Testis (tissue), 3 donors: ENCODE results near the gene HOXD13. TPM values are rescaled to one million over a fixed set of nuclear protein-coding genes. Genes with fewer than 3 reads are reported as not detected.

ENCODE experiments used
- DNase-seq: peaks from one replicate; pipeline ENCODE4 v3.0.0-alpha.2; 2019
- H3K27ac ChIP-seq, 2 donors: fragments of 200-600 bp; sonication (generic); one replicate each; pipeline ENCODE4 v1.5.1; 2019
- H3K27me3 ChIP-seq: fragments of 200-600 bp; sonication (generic); one replicate; pipeline ENCODE4 v1.5.1; 2019
- H3K36me3 ChIP-seq: fragments of 200-600 bp; sonication (generic); one replicate; pipeline ENCODE4 v1.5.1; 2017; ENCODE audit warnings: low read depth; ENCODE audit errors: missing control alignments
- H3K4me1 ChIP-seq: fragments of 200-600 bp; sonication (generic); one replicate; pipeline ENCODE4 v1.5.1; 2019
- H3K4me3 ChIP-seq, 2 donors: fragments of 200-600 bp; sonication (generic); one replicate each; pipeline ENCODE4 v1.5.1; 2017 to 2019
- H3K9me3 ChIP-seq: fragments of 200-600 bp; sonication (generic); one replicate; pipeline ENCODE4 v1.5.1; 2017
- POLR2A ChIP-seq: fragments of 450-650 bp; IDR thresholded peaks from one replicate; pipeline ENCODE4 v1.6.1; 2017; ENCODE audit warnings: antibody characterized with exemption, mild to moderate bottlenecking, moderate library complexity
- WGBS, 2 donors: methylation state at CpG; one replicate each; pipeline ENCODE4 v1.1.5; 2018; 5-methylcytosine and 5-hydroxymethylcytosine counted together
- intact Hi-C: fragments of 100-400 bp; cut with DNase I; formaldehyde crosslinking; loops from one replicate; pipeline ENCODE4 v1.15.1; 2023; ENCODE audit warnings: low total_unique reads
- polyA plus RNA-seq: library from polyadenylated mRNA; stranded (reverse); fragments of 350-450 nt; fragmentation: Illumina TruSeq; extraction: RNeasy Lipid Tissue Mini Kit (QIAGEN cat#74804); gene quantifications from one replicate; pipeline ENCODE4 v1.2.3, GENCODE V29; 2014; ENCODE audit warnings: low read depth, low replicate concordance; ENCODE audit not compliant: insufficient read depth
- total RNA-seq, 2 donors: library from RNA; depleted of rRNA; stranded (reverse); fragments of >200 nt; gene quantifications; one replicate each; pipeline ENCODE4 v1.2.3, GENCODE V29; 2016
- TF ChIP-seq, protein P1 (sequence below), 3 experiments: fragments of 450-650 bp in 2 of 3; fragments of 200-600 bp in 1 of 3; sonication (generic) in 1 of 3; IDR thresholded peaks; one replicate each; pipeline ENCODE4 v1.5.1; 2016 to 2019; ENCODE audit warnings: antibody characterized with exemption in 3 of 3, mild to moderate bottlenecking in 2 of 3, moderate library complexity in 1 of 3

Gene HOXD13
- total and polyA plus RNA-seq, 3 donors from 2014 or later, result 0.31 to 0.36 TPM; not detected in 1

DNA sequence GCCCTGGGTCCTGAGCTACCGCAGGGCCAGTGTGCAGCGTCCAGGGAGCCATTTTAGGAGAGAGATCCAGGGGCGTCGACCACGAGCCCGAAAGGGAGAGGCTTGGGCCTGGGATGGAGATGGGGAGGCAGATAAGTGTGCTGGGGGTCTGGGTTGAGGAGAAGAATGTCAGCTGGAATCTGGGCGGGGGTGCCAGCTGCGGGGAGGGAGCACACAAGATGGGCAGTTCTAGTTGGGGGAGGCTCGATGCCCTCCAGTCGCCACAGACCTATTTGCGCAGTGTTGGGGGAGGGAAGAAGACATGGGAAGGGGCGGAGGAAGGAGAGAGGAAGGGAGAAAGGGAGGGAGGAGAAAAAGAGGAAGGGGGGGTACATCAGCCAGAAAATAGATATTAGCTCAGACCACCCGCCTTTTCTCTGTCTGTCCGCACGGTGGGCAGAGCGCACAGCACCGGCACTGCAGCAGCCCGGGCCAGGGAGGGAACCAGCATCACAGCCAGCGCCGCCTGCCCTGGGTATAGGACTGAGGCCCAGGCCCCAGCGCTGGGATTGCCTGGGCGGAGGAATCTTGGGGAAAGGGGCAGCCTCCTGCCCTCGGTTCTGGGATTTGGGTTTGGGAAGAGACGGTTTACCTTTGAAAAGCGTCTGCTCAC lies 12.7 kb downstream of the HOXD13 start:
- WGBS, 2 donors, result 30 to 32% methylated on average over 22 to 25 of the region's 25 CpGs
- intact Hi-C loops, result no loop called here
- no peak overlapping the region for H3K27ac ChIP-seq

DNA sequence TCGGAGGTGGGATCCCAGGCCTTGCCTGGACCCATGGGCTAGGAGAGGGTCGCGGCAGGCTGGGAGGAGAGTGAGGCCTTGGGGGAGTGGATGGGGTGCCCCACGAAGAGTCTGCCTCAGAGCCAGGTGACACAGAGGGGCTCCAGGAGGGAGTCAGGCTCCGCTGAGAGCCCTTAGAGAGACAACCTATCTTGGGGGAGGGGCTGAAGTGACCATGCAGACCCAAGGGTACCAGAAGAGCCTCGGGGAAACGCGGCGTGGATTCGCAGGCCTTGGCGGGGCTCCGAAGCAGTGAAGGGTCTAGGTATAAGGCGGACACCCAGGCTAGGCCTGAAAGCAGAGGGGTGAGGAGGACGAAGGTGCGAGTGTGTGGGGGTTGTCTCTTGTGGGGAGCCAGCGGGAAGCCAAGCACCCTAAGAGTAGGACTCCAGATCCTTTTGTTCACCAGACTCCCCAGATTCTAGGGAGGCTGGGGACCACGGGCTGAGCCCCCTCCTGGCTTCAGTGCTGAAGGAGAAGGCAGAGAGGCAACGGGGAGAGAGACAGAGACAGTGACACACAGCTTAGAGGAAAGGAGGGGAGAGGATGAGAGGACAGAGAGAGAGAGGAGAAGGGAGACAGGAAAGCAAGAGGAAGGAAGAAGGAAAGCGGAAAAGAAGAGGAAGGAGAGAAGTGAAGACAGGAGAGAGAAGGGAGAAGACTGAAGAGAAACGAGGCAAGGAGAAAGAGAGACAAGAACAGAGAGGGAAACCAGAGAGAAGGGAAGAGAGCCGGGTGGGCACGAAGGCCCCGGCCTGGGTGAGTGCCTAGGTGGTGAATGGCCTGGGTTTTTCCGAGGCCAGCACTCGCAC lies 13.4 kb downstream of the HOXD13 start:
- no peaks in the 10 kb centered on the region for H3K27me3 ChIP-seq
- H3K4me3 ChIP-seq, result no peak overlapping the region
- peaks cover 6% of the 10 kb centered on the region for H3K4me1 ChIP-seq

More for the DNA sequence above, 12.7 kb downstream of the HOXD13 start:
- peaks cover 6% of the 10 kb centered on the region for H3K4me1 ChIP-seq
- H3K4me3 ChIP-seq, result no peak overlapping the region
- H3K9me3 ChIP-seq, result no peaks in the 10 kb centered on the region
- TF ChIP-seq, protein P1, sequence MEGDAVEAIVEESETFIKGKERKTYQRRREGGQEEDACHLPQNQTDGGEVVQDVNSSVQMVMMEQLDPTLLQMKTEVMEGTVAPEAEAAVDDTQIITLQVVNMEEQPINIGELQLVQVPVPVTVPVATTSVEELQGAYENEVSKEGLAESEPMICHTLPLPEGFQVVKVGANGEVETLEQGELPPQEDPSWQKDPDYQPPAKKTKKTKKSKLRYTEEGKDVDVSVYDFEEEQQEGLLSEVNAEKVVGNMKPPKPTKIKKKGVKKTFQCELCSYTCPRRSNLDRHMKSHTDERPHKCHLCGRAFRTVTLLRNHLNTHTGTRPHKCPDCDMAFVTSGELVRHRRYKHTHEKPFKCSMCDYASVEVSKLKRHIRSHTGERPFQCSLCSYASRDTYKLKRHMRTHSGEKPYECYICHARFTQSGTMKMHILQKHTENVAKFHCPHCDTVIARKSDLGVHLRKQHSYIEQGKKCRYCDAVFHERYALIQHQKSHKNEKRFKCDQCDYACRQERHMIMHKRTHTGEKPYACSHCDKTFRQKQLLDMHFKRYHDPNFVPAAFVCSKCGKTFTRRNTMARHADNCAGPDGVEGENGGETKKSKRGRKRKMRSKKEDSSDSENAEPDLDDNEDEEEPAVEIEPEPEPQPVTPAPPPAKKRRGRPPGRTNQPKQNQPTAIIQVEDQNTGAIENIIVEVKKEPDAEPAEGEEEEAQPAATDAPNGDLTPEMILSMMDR (IDR thresholded peaks at IDR 0.05), result no peak
- TF ChIP-seq POLR2A, result no peak
- H3K27me3 ChIP-seq, result no peaks in the 10 kb centered on the region
- DNase-seq, result no peak
- no peaks in the 10 kb centered on the region for H3K36me3 ChIP-seq

DNA sequence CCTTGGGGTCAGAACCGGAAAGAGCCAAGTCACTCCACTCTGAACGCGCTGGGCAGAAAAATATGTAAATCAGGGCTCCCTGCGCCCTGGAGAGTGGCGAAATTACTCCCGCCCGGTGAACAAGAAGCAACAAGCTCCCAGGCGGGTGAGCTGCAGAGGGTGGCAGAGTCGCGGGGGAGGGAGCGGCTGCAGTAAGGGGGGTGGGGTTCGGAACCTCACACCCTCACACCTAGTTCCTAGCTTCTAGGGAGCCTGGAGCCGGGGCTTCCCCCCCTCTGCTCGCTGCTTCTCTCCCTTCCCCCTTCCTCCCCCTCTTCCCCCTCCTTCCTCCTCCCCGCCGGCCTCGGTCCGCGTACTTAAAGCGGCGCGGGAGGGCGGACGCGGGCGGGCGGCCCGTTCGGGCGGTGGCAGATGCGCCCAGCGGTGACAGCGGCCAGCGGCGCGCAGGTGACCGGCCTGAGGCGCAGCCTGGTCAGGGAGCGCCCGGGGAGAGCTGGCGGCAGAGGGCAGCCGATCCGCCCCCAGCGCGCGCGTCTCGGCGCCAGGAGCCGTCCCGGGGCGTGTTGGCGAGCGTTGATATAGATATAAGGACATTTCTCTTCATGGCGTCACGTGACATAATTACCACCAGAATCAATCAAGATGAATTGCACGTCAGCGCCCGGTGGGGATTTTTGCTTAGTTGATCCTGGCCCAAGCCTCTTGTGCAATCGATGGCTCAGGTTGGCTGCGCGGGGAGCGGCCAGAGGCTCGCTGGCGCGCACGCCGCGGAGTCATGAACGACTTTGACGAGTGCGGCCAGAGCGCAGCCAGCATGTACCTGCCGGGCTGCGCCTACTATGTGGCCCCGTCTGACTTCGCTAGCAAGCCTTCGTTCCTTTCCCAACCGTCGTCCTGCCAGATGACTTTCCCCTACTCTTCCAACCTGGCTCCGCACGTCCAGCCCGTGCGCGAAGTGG lies 14.3 kb downstream of the HOXD13 start, which contains the start of gene HOXD11:
Gene HOXD11, plus strand, starts transcription at position 700 of the 959 bp plus-strand sequence. Its CDS starts 76 bp downstream, at position 776.
- intact Hi-C loops, result no loop called here
- H3K27me3 ChIP-seq, result no peaks in the 10 kb centered on the region
- peak within 1 kb of the TSS; percentile 19 to 23 for H3K4me3 ChIP-seq
- no peaks in the 10 kb centered on the region for H3K36me3 ChIP-seq
- no peak within 1 kb of the TSS for H3K27ac ChIP-seq
- 6% methylated on average over 52 to 79 of the region's 85 CpGs for WGBS, 2 donors
- H3K4me1 ChIP-seq, result peaks cover 6% of the 10 kb centered on the region
- no peak for DNase-seq
- no peak for TF ChIP-seq POLR2A
- TF ChIP-seq, protein P1 (IDR thresholded peaks at IDR 0.05), result no peak
- H3K9me3 ChIP-seq, result no peaks in the 10 kb centered on the region

More for the DNA sequence above, 13.4 kb downstream of the HOXD13 start:
- 30 to 32% methylated on average over 24 to 25 of the region's 25 CpGs for WGBS, 2 donors
- TF ChIP-seq, protein P1 (IDR thresholded peaks at IDR 0.05), result no peak
- no peak for TF ChIP-seq POLR2A
- intact Hi-C loops, result no loop called here
- no peaks in the 10 kb centered on the region for H3K36me3 ChIP-seq
- no peak overlapping the region for H3K27ac ChIP-seq
- H3K9me3 ChIP-seq, result no peaks in the 10 kb centered on the region
- DNase-seq, result no peak

DNA sequence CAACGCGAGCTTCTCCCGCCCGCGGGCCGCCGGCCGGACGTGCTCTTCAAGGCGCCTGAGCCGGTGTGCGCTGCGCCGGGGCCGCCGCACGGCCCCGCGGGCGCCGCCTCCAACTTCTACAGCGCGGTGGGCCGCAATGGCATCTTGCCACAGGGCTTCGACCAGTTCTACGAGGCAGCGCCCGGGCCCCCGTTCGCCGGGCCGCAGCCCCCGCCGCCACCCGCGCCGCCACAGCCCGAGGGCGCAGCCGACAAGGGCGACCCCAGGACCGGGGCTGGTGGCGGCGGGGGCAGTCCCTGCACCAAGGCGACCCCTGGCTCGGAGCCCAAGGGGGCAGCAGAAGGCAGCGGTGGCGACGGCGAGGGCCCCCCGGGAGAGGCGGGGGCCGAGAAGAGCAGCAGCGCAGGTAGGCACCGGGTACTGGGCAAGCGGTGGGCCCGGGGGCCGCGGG lies 15.2 kb downstream of the HOXD13 start:
- Histone ChIP-seq H3K9me3 (no peaks in the 10 kb centered on the region), H3K27ac (no peak overlapping the region), H3K4me3 (peak overlapping the region in 1 of 2 donors; percentile 7), H3K4me1 (peaks cover 6% of the 10 kb centered on the region), H3K36me3 (no peaks in the 10 kb centered on the region), H3K27me3 (no peaks in the 10 kb centered on the region)
- no peak for DNase-seq
- TF ChIP-seq, protein P1 (IDR thresholded peaks at IDR 0.05), result no peak
- no peak for TF ChIP-seq POLR2A
- 4% methylated on average over 20 of the region's 59 CpGs; no CpG with 5 or more reads in 1 of the 2 donors for WGBS, 2 donors
- intact Hi-C loops, result no loop called here
